GM10266 (cell line): ENCODE results near the gene WDR62.

ENCODE experiments used
- DNase-seq: peaks from one replicate; pipeline ENCODE4 v3.0.0; 2012; ENCODE audit errors: extremely low spot score
- TF ChIP-seq, protein P1 (sequence below): IDR thresholded peaks from 2 replicates; pipeline ENCODE4 v1.5.1; 2012; ENCODE audit warnings: mild to moderate bottlenecking, low read depth; ENCODE audit not compliant: control insufficient read depth, insufficient read depth; ENCODE audit errors: missing control alignments

The WDR62 gene

DNA sequence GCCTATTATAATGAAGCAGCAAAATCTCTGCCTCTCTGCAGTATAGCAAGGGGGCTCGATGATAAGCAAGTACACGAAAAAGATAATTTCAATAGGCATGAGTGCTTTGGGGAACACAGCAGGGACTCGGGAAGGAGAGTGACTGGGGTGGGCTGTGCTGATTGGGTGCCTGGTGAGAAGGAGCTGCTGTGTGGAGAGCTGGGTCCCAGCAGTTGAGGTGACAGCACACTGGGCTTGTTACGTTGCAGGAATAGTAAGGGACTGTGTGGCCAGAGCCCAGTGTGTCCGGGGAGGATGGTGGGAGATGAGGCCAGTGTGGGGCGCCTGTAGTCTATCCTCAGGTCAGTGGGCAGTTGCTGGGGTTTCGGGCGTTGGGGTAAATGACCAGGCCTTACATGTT lies 17.4 kb downstream of the WDR62 start:
- TF ChIP-seq, protein P1, sequence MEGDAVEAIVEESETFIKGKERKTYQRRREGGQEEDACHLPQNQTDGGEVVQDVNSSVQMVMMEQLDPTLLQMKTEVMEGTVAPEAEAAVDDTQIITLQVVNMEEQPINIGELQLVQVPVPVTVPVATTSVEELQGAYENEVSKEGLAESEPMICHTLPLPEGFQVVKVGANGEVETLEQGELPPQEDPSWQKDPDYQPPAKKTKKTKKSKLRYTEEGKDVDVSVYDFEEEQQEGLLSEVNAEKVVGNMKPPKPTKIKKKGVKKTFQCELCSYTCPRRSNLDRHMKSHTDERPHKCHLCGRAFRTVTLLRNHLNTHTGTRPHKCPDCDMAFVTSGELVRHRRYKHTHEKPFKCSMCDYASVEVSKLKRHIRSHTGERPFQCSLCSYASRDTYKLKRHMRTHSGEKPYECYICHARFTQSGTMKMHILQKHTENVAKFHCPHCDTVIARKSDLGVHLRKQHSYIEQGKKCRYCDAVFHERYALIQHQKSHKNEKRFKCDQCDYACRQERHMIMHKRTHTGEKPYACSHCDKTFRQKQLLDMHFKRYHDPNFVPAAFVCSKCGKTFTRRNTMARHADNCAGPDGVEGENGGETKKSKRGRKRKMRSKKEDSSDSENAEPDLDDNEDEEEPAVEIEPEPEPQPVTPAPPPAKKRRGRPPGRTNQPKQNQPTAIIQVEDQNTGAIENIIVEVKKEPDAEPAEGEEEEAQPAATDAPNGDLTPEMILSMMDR, result no peak
- DNase-seq, result no peak

DNA sequence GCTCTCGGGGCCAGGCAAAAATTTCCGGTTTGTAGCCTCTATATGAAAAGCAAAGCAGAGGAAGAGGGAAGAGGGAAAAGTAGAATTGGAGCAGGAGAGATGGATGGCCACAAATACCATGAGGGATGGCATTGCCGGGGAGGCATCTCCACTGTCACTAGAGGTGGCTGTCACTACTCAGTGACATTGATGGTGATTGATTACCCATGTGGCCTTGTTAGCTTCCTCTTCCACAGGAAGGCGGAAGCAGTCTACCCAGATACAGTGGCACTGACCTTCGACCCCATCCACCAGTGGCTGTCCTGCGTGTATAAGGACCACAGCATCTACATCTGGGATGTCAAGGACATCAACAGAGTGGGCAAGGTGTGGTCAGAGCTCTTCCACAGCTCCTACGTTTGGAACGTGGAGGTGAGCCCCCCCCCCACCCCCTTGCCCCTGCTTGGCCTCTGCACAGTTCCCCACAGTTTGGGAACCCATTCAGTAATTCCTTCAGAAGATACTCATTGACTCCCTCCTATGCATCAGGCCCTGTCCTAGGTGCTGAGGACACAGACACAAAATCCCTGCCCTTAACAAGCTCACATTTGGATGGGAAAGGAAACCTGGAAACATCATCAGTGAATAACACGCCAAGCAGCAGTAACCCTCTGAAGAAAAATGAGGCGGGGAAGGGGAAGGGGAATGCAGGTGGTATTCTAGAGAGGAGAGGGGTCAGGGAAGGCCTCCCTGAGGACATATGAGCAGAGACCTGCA lies 18.6 kb downstream of the WDR62 start:
- TF ChIP-seq, protein P1, result no peak
- DNase-seq, result no peak

DNA sequence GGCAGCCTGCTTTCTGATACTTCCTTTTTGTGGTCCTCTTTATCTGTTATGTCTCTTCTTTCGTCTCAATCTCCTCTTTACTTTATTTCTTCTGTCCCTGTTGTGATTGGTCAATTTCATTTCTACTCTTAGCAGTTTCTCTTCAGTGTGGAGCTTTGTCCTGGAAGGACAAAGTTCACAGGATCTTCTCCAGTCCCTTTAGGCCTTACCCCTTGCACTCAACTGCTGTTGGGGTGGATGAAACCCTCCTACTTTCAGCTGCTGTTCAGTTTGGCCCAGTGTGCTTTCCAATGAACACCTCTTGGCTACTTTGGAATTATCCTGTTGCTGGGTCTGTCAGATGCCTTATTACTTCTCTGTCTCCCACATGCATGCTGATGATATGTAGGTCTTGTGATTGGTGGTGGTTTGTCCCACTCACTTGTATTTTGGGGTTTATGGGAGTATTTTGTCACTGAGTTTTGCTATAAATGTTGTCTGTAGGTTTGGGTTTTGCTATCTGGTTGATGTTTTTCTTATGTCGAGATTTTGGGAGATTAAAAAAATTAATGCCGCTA lies 24.8 kb downstream of the WDR62 start:
- TF ChIP-seq, protein P1, result no peak
- DNase-seq, result no peak

DNA sequence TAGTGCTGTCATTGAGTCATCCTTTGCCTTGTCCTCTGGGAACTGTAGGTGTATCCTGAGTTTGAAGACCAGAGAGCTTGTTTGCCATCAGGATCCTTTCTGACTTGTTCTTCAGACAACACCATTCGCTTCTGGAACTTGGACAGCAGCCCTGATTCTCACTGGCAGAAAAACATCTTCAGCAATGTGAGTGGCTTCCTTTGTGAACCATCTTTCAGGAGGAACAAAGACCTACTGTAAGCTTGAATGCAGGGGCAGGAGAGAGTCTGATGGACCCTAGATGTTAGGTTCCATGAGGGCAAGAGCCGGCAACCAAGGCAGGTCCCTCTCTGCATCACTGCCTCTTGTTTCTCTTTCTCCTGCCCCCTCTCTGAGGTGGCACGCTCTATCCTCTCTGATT lies 26.7 kb downstream of the WDR62 start:
- TF ChIP-seq, protein P1, result no peak
- DNase-seq, result no peak

DNA sequence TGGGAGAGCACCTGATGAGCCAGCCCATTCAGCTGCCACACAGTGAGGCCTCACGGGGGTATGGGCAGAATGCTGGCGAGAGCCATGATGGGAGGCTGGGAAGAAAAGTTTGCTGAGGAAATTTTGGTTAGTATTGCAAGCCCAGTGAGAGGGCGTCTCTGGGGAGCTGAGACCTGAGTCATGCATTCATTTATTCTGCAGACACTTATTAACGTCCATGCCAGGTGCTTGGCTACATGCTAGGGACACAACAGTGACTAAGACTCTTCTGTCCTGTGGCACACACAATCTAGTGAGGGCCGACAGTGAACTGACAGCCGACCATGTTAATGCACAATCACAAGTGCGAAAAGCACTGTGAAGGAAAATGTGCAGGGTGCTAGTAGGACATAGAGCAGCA lies 27.2 kb downstream of the WDR62 start:
- no peak for DNase-seq
- TF ChIP-seq, protein P1, result no peak

DNA sequence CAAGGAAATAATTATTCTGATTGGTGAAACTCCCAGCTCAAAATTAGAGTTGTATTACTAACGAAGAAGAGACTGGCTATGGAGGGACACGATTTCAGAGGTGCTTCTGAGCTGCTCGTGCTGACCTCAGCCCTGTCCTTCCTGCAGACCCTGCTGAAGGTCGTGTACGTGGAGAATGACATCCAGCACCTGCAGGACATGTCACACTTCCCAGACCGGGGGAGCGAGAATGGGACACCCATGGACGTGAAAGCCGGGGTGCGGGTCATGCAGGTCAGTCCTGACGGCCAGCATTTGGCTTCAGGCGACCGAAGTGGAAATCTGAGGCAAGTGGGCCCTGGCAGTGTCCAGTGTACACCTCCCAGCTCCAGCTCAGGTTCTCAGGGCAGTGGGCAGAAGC lies 28.2 kb downstream of the WDR62 start:
- DNase-seq, result no peak
- TF ChIP-seq, protein P1, result no peak

DNA sequence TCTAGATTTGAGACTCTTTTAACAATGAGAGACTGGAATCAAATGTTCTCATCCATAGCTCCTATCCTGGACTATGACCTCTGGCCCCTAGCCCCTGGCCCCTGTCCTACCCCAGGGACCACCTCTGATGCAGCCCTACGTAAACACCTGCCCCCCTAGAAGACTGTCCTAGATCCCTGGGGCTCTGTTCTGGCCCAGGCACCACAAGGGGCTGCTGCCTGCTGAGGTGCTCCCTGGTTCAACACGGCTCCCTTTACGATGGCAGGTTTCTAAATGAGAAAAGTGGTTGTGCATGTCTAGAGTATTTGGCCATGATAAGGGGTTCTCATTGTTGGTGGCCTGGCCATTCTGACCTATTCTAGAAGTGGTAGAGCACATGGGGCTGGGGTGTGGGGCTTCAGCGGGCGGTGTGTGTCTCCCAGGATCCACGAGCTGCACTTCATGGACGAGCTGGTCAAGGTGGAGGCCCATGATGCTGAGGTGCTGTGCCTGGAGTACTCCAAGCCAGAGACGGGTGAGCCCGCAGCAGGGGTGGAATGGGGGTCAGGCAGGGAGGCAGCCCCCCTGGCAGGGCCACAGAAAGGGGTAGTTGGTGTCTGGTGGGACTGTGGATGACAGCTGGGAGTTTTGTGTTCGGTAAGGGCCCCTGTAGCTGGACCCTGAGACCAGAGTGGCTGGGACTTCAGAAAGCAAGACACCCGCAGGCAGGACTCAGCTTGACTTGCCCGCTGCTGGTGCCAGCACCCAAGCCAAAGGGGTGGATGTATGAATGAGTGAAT lies 29.7 kb downstream of the WDR62 start:
- DNase-seq, result no peak
- TF ChIP-seq, protein P1, result no peak
